Measurements from ENCODE around the gene NAV2.

DNA sequence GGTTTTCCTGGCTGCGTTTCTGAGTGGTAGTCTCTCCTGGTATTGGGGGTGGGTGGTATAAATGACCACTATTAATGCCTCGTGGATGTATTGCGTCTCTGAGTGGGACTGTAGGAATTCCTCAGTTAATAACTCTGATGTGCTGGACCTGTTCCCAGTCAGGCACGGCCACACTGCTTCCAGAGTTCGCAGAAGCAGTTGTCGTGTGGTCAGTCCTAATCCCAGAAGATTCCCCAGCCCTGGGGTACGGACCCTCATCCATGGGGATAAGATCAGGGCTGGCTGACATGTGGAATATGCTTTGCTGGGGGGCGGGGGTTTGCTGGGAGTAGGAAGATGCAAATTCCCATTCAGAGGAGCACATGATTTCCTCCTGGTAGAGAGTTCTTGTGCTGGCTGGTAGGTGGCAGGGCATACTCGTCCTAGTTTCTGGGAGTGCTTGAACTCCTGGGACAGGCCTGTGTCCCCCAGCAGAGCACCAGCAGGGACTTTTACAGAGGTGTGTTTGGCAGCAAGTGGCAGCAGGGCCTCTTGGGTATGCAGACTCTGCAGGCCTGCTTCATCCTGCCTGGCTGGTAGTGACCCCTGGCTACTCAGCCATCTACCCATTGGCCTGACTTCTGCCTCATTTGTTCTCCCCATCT, 157.4 kb downstream of the NAV2 start:
- no peak for TF ChIP-seq POLR2A (IDR thresholded peaks at IDR 0.05)
- TF ChIP-seq POLR2AphosphoS5 (IDR thresholded peaks at IDR 0.05) = no peak
- no peak for TF ChIP-seq CTCF (IDR thresholded peaks at IDR 0.05)
- TF ChIP-seq EP300 (IDR thresholded peaks at IDR 0.05; ENCODE audit: low read depth) = no peak

Measured in transverse colon (tissue), 4 donors.